ENCODE data around the gene PPP2R5D.
"Not testable (repeated sequence)": the region's sequence is repeated elsewhere in the genome, so short reads cannot be mapped to it uniquely, and the experiment has no call there.

PPP2R5D gene

DNA sequence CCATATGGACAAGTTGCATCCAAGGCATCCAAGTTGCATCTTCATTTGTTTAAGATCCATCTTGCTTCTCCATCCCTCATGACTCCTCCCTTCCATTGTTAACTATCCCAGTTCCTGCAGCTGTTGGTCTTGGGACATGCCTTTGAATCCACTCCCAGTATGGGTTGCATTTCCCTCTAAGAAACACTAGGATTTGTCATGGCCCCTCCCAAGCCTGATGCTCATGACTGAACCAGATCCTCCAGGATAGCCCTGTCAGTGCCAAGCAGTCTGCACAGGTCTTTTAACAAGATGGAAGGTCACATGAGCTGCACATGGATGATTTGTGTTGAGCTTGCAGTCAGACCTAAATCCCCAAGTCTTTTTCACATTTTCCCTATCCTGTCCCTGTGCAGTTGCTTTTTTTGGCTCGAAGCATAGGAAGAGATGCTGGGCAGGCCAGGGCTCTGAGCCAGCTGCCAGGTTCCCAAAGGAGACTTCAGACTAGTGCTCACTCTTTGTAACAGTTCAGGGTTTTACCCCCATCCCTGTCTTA, 4.2 kb downstream of the PPP2R5D start:
- no peak for DNase-seq

DNA sequence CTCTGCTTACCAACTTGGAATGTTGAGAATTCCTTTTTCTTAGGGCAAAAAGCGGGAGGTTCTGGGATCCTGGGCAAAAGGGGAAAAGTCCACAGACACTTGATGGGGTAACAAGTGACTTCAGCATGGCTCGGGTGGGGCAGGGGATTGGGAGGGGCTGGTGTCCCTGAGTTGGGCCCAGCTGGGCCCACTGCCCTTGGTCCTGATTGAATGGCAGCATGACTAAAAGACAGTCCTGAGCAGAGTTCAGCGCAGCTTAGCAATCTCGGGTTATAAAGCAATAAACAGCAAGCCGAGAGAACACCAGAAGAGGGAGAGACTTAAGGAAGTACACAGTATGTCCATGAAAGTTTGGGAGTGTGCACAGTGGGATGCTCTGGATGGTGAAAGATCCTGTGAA, 5.6 kb downstream of the PPP2R5D start:
- no peak for DNase-seq

DNA sequence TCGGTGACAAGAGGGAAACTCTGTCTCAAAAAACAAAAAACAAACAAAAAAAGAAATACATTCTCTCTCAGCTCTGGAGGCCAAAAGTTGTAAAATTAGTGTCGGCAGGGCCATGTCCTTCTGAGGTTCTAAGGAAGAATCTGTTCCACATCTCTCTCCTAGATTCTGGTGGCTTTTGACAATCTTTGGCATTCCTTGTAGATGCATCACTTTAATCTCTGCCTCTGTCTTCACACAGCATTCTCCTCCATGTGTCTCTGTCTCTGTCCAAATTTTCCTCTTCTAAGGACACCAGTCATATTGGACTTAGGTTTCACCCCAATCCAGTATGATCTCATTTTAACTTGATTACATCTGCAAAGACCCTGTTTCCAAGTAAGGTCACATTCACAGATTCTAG, 9.1 kb downstream of the PPP2R5D start:
- no peak for DNase-seq

DNA sequence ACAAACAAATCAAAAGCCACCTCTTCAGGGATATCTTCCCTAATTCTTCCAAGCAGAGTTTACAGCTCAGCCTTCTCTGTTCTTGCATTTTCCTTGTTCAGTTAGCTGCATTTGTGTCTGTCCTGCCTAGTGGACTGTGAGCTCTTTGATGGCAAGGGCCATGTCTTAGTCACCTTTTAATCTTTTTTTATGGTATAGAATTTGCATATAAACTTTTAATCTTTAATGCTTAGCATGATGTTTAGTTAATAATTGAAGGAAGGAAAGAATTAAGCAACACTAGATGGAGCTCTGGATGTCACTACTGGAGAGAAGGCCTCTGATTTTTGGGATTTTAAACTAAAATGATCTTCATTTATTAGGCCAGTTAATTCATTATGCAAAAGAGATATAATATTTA, 12.1 kb downstream of the PPP2R5D start:
- DNase-seq = no peak

DNA sequence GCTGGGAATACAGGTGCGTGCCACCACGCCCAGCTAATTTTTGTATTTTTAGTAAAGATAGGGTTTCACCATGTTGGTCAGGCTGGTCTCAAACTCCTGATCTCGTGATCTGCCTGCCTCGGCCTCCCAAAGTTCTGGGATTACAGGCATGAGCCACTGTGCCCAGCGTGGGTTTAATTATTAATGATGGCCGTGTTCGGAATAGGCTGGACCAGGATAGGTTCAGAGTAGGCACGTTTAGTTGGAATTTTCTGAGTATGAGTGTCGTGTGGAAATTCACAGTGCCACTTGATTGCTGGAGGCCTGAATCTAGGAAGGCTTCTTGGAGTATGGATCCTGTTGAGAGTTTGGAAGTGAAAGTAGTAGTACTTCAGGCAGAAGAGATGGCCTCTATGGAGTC, 13.8 kb downstream of the PPP2R5D start:
- DNase-seq = not testable (repeated sequence)

DNA sequence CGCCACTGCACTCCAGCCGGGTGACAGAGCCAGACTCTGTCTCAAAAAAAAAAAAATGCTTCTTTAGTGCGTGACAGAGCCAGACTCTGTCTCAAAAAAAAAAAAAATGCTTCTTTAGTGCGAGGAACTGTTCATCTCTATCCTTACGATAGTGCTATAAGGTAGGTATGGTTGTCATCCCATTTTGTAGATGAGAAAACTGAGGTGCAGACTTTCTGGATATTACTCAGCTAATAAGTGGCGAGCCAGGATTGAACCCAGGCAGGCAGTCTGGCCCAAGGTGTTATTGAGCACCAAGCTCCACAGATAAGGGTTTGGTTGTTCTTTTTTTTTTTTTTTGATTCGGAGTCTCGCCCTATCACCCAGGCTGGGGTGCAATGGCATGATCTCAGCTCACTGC, 17.5 kb downstream of the PPP2R5D start:
- DNase-seq = no peak

DNA sequence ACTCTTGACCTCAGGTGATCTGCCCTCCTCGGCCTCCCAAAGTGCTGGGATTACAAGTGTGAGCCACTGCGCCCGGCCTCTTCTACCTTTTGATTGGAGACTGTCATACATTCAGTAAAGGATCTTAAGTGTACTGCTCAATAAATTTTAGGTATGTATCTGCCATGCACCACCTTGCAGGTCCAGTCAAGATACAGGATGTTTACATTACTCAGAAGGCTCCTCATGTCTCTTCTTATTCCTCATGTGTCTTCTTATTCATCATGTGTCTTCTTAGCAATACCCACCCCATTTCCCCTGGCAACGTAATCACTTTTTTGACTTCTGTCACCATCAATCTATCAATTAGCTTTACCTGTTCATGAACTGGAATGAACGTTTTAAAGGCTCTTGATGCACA, 21.5 kb downstream of the PPP2R5D start:
- no peak for DNase-seq

DNA sequence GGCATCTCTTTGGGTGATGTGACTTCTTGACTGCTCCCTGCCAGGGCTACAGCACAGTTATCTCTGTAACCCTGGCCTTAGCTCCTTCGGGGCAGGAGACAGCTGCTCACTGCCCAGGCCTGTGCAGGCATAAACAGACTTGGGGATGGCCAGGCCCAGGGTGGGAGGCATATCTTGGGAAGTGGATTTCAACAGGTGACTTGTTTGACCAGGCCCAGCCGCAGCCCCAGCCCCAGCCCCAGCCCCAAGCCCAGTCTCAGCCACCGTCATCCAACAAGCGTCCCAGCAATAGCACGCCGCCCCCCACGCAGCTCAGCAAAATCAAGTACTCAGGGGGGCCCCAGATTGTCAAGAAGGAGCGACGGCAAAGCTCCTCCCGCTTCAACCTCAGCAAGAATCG, 21.9 kb downstream of the PPP2R5D start:
- DNase-seq = no peak

DNA sequence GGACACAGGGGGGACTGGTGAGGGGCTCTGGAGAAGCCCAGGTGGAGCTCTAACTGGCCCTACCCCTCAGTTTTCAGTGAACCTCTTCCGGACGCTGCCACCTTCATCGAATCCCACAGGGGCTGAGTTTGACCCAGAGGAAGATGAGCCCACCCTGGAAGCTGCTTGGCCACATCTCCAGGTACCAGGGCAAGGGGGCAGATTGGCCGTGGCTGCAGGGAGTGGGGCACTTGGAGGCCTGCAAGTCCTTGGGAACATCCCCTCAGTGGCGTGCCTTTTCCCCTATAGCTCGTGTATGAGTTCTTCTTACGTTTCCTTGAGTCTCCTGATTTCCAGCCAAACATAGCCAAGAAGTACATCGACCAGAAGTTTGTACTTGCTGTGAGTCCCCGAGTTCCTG, 22.8 kb downstream of the PPP2R5D start:
- no peak for DNase-seq

DNA sequence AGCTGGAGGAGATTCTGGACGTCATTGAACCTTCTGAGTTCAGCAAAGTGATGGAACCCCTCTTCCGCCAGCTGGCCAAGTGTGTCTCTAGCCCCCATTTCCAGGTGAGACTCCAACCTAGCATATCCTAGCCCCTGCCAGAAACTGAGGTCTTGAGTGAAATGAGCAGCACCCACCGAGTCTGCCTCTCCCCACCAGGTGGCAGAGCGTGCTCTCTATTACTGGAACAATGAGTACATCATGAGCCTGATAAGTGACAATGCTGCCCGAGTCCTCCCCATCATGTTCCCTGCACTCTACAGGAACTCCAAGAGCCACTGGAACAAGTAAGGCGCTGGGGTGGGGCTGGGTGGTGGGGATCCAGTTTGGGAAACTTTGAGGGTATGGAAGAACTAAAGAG, 24.8 kb downstream of the PPP2R5D start:
- DNase-seq = peak in 12 of 58 donors; percentile 2 to 58 (median 8)

DNA sequence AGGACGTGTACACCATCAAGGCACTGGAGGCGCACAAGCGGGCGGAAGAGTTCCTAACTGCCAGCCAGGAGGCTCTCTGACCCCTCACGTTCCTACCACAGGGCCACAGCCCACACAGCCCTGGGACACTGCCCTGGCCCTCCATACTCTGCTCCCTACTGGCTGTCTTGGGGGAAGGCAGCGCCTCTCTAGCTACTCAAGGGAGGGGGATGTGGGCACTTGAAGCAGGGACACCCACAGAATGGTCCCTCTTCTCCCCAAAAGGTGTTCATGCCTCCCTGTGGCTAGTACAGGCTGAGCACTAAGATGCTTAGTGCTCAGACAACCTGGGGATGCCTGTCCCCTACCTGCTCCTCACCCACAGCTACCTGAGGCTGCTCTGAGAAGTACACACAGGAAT, 26.8 kb downstream of the PPP2R5D start:
- DNase-seq = no peak

DNA sequence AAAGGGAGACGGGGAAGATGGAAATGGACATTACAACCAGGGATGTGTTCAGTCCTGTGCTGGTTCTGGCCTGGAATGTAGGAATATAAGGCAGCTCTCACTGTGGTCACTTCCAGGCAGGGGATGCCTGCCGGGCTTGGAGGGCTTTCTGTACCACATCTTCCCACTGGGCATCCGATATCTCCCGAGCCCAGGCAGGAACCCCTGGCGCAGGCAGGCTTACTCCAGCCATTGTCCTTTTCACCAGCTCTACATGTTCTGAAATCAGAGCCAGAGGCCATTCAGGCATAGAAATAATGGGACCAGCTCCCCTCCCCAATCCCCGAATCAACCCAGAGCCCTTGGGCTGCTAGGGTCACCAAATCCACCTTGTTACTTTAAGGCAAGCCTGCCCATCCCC, 28.0 kb downstream of the PPP2R5D start:
- DNase-seq = no peak

DNA sequence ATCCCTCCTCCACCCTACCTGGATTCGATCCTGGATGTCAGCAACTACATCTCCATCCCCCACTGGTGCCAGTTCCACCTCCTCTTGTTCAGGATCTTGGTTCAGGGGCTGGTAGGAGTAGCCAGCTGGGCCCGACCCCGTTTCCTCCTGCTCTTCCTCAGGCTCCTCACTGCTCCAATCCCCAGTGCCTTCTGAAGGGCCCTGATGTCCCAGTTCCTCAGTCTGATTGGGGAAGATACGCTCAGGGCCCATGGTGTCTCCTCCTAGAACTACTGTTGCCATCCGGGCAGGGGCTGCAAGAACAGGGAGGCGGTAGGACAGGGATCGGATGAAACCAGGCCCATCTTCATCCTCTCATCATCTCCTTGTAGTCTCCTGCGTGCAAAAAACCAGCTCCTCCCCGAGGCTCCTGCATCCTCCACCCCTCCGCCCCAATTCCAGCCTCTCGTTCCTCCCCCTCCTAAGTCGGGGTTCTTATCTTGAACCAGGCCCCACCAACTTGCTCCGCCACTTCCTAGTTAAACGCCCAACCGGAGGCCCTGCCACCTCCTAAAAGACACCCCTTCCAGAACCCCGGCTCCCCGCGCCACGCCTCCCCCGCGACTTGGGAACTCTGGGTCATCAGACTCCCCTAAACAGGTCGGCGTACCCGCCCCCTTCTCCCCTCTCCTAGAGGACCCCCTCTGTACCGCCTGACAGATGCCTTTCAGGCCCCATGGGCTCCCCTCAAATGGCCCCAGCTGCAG, 28.9 kb downstream of the PPP2R5D start:
- DNase-seq = peak in 12 of 58 donors; percentile 15 to 84 (median 66)

DNA sequence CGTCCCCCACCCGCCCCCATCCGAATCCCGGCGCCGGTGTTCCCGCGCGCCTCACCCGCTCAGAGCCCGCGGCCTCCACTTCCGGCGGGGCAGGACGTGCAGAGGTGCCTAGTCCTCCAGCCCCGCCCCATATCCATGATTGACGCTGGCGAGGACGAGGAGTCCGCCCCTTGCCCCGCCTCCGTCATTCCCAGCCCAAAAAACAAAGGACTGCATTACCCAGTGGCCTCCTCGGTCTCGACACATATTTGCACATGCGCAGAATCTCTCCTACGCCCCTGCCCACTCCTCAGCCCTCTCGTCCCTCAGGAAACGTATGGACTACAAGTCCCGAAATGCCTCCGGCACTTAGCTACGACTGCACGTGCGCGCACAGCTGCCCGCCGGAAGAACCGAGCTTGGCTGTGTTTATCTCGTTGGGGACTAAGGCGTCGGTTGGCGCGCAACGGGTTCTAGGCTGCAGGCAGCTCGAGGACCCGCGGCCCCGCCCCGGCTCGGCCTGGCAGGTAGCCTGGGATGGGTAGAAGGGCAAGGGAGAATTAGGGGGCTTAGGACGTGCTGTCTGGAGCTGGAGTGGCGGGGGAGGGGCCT, 29.6 kb downstream of the PPP2R5D start, which contains the start of the genes KLHDC3 and MEA1:
Gene KLHDC3, plus strand, starts transcription at position 407 of the 591 bp plus-strand sequence. CDS start 2,944 bp downstream, outside the sequence.
Gene MEA1, minus strand, starts transcription at position 104 of the 591 bp plus-strand sequence. CDS start 133 bp downstream, outside the sequence.
- peak; percentile 83 to 100 (median 99) for DNase-seq

DNA sequence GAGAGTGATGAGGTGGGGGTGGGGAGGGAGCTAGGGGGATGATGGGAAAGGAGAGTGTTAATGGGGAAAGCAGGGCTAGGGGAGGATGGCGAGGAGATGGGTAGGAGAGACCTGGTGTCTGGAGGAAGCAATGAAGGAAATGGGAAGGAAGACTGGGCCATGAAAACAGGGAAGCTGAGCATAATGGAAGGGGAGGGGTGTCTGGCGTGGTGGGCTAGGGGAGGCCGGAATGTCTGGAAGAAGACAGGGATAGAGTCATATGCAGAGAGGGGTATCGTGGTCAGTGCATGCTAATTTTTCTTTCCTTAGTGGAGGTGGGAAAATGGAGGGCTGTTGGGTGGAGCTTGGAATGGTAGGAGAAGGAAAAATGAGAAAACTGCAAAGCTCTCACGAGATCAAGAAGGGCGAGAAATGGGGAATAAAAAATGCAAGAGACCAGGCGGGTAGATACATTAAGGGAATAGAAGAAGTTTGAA, 30.1 kb downstream of the PPP2R5D start:
- no peak for DNase-seq

DNA sequence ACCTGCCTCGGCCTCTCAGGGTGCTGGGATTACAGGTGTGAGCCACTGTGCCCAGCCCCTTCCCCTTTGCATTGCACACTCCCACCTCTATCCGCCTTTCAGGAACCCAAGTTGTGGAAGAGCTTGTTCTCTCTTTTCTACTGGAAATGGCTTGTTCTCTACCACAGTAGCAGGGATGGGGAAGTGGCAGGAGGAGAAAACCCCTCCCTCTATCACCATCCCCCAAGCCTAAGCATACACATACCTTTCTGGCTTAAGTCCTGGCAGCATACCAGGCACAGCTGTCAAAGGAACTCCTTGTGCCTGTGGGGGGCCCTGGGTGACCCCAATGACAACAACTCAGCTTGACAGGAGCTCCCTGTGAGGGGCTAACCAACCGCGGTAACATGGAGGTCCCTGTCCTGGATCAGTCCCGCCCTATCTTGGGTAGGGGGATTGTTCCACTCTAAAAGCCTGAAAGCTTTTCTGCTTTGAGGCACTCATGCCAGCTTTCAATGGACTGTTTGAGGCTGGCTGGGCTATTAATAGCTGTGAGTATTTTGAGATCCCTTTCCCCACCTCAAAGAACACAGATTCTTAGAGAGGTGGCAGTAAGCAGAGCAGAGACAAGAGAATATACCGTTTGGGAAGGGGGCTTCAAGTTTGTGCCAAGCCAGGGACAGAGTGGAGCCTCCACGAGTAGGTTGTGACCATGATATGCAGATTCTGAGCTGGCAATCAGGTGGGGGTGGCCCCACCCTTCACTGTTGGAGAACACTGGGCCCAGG, 32.0 kb downstream of the PPP2R5D start:
- DNase-seq = no peak

DNA sequence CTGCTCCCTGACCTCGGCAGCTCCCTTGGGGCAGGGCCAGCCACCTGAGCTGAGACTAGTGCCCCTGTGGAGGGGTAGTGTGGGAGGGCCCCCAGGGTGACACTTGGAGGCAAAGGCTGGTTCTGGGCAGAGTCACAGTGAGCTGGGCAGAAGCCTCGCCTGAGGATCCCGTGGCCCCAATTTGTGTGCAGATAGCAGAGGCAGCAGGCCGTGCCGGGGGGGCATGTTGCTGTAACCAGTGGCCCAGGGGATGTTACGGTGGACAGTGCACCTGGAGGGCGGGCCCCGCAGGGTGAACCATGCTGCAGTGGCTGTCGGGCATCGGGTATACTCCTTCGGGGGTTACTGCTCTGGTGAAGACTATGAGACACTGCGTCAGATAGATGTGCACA, 32.6 kb downstream of the PPP2R5D start:
- no peak for DNase-seq

DNA sequence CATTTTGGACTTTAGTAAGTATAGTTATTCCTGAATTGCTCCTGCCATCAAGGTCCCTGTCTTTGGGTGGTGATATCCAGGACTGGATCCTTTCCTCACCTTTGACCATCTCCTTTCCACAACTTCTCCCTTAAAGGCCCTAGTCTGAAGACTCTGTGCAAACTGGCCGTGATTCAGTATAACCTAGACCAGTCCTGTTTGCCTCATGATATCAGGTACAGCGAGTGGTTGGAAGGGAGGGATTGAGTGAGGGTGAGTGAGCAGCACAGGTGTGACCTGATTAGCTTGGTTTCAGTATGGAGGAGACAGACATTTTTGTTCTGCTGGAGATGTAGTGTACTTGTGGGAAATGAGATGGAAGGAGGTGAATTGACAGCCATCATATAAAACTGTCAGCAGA, 34.8 kb downstream of the PPP2R5D start:
- no peak for DNase-seq

DNA sequence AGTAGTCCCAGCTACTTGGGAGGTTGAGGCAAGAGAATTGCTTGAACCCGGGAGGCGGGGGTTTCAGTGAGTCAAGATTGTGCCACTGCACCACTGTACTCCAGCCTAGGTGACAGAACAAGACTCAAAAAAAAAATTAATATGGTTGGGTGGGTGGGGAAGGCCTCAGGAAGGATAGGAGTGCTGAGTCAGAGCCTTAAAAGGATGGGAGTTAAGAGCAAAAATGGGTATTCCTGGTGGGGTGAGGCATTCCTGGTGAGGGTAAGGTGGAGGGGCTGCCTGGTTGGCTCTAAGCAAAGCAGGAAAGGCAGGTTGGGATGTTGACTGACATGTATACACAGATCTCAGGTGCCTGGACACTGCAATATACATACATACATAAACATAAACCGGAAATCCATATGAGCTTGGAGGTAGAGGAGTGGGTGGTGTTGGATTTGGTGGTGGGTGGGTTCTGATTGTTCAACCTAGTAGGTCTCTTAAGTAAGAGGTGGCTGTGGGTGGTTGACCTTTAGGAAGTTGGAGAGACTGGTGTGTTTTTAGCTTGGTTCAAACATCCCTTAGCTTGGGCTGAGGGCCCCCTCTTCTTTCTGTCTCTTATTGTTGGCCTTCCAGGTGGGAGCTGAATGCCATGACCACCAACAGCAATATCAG, 35.8 kb downstream of the PPP2R5D start:
- no peak for DNase-seq

DNA sequence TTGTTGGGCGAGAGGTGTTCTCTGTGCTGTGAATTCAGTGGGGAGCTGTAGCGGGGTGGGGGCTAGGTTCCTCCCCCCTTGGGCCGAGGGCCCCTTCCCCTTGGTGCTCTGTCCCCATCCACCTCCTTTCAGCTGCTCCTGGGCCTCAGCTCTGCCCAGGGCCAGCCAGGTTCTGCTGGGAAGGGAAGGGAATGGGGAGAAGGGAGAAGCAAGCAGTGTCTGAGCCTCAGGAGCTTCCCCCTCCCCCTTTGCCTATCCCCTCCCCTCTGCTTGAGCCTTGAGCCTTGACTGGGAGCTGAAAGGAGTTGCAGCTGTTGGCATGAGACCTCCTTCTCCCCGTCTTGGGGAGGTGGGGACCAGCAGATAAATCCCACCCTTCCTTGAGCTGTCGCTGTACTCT, 36.5 kb downstream of the PPP2R5D start:
- no peak for DNase-seq
